Naive B cell (primary cell): ENCODE measurements around the gene CASP6. TPM values are rescaled to one million over a fixed set of nuclear protein-coding genes. Genes with fewer than 3 reads are reported as not detected.
A peak's percentile ranks its signal among the peaks of the same experiment; 100 is the strongest.

Experiments
- ATAC-seq, 2 donors: fragments of 150-1000 bp; cut with Tn5 transposase; 2 replicates each; pipeline ENCODE4 v1.10.0; 2021; ENCODE audit warnings: low read depth in 2 of 2, mild to moderate bottlenecking in 2 of 2, moderate library complexity in 2 of 2
- DNase-seq: peaks from one replicate; pipeline ENCODE4 v3.0.0; 2022
- H3K27ac Mint-ChIP-seq, 6 donors: one replicate each; pipeline ENCODE4 v1.8.0; 2020 to 2022; ENCODE audit warnings: mild to moderate bottlenecking in 6 of 6, mixed read lengths in 6 of 6, moderate library complexity in 5 of 6, inconsistent platforms in 2 of 6
- H3K27me3 Mint-ChIP-seq, 3 donors: one replicate each; pipeline ENCODE4 v1.8.0; 2021 to 2022; ENCODE audit warnings: mixed read lengths in 3 of 3, mild to moderate bottlenecking in 1 of 3
- H3K36me3 Mint-ChIP-seq, 2 donors: one replicate each; pipeline ENCODE4 v1.8.0; 2020 to 2022; ENCODE audit warnings: mixed read lengths in 2 of 2, inconsistent platforms in 1 of 2, mild to moderate bottlenecking in 1 of 2
- H3K4me1 Mint-ChIP-seq, 3 donors: one replicate each; pipeline ENCODE4 v1.8.0; 2020 to 2022; ENCODE audit warnings: mixed read lengths in 3 of 3, inconsistent platforms in 1 of 3, mild to moderate bottlenecking in 1 of 3, moderate library complexity in 1 of 3
- H3K4me3 Mint-ChIP-seq, 8 donors: one replicate each; pipeline ENCODE4 v1.8.0; 2020 to 2022; ENCODE audit warnings: mild to moderate bottlenecking in 8 of 8, mixed read lengths in 8 of 8, moderate library complexity in 8 of 8, inconsistent platforms in 2 of 8
- H3K9me3 Mint-ChIP-seq, 7 donors: one replicate each; pipeline ENCODE4 v1.8.0; 2020 to 2022; ENCODE audit warnings: mixed read lengths in 7 of 7, mild to moderate bottlenecking in 5 of 7, inconsistent platforms in 2 of 7, moderate library complexity in 1 of 7
- polyA plus RNA-seq, 6 donors: library from polyadenylated mRNA; unstranded; fragments of 300-500 nt; fragmentation: Illumina TruSeq; gene quantifications; one replicate each; pipeline ENCODE4 v1.2.3, GENCODE V29; 2021; ENCODE audit warnings: low read depth in 6 of 6

The CASP6 gene
- polyA plus RNA-seq, 6 donors from 2014 or later = 7.4 to 20.4 (median 16.0) TPM

- DNase-seq = no peak
- no peaks in the 10 kb centered on the region for H3K36me3 Mint-ChIP-seq
- ATAC-seq = no peak
These were observed 27.6 kb upstream of the CASP6 start for GRCh38 chr4:109730619-109731545.

GRCh38 chr4:109729718-109730618, 26.7 kb upstream of the CASP6 start, which contains the start of gene PLA2G12A:
Gene PLA2G12A, minus strand, starts transcription at chr4:109730070. Its CDS starts 261 bp downstream, at chr4:109729809.
- peak; percentile 85 to 88 for ATAC-seq
- peak within 1 kb of the TSS; percentile 84 to 96 (median 90) for H3K27ac Mint-ChIP-seq

More at GRCh38 chr4:109730619-109731545, 27.6 kb upstream of the CASP6 start:
- Mint-ChIP-seq H3K4me3 (peak overlapping the region; percentile 80 to 94 (median 90)), H3K4me1 (peaks cover 5 to 19% (median 9%) of the 10 kb centered on the region in 3 donors), H3K27ac (peak overlapping the region in 4 of 6 donors; percentile 4 to 83 (median 76)), H3K9me3 (no peaks in the 10 kb centered on the region), H3K27me3 (peaks cover 0 to 3% (median 0%) of the 10 kb centered on the region in 3 donors)

GRCh38 chr4:109729117-109729717, 26.0 kb upstream of the CASP6 start:
- Mint-ChIP-seq H3K36me3 (no peaks in the 10 kb centered on the region), H3K9me3 (no peaks in the 10 kb centered on the region), H3K4me3 (peak overlapping the region; percentile 84 to 97 (median 93)), H3K27ac (peak overlapping the region; percentile 49 to 96 (median 86)), H3K4me1 (peaks cover 5 to 19% (median 11%) of the 10 kb centered on the region in 3 donors), H3K27me3 (peaks cover 0 to 3% (median 0%) of the 10 kb centered on the region in 3 donors)
- ATAC-seq = no peak
- DNase-seq = no peak

More at GRCh38 chr4:109729718-109730618, 26.7 kb upstream of the CASP6 start, which contains the start of gene PLA2G12A:
- Mint-ChIP-seq H3K27me3 (peaks cover 0 to 3% (median 0%) of the 10 kb centered on the region in 3 donors), H3K4me1 (peaks cover 5 to 19% (median 9%) of the 10 kb centered on the region in 3 donors), H3K9me3 (no peaks in the 10 kb centered on the region), H3K4me3 (peak within 1 kb of the TSS; percentile 84 to 97 (median 94)), H3K36me3 (no peaks in the 10 kb centered on the region)
- DNase-seq = peak; percentile 82

GRCh38 chr4:109728385-109728784, 25.1 kb upstream of the CASP6 start:
- Mint-ChIP-seq H3K4me1 (peaks cover 7 to 25% (median 11%) of the 10 kb centered on the region in 3 donors), H3K27ac (peak overlapping the region in 1 of 6 donors; percentile 56), H3K9me3 (no peaks in the 10 kb centered on the region), H3K4me3 (peak overlapping the region in 3 of 8 donors; percentile 84 to 93 (median 88)), H3K27me3 (peaks cover 0 to 1% (median 0%) of the 10 kb centered on the region in 3 donors), H3K36me3 (no peaks in the 10 kb centered on the region)
- DNase-seq = no peak
- ATAC-seq = no peak

GRCh38 chr4:109723110-109723509, 19.9 kb upstream of the CASP6 start:
- DNase-seq (no peak), ATAC-seq (peak; percentile 77 to 87)
- Mint-ChIP-seq H3K4me3 (peak overlapping the region in 2 of 8 donors; percentile 0 to 21), H3K9me3 (no peaks in the 10 kb centered on the region), H3K36me3 (no peaks in the 10 kb centered on the region), H3K27ac (peak overlapping the region in 3 of 6 donors; percentile 5 to 76 (median 61)), H3K27me3 (no peaks in the 10 kb centered on the region), H3K4me1 (peaks cover 7 to 20% (median 16%) of the 10 kb centered on the region in 3 donors)

GRCh38 chr4:109722357-109722756, 19.1 kb upstream of the CASP6 start:
- H3K4me3 Mint-ChIP-seq = no peak overlapping the region
- H3K36me3 Mint-ChIP-seq = peaks cover 0 to 1% of the 10 kb centered on the region in 2 donors
- H3K9me3 Mint-ChIP-seq = no peaks in the 10 kb centered on the region
- no peaks in the 10 kb centered on the region for H3K27me3 Mint-ChIP-seq
- peaks cover 3 to 20% (median 16%) of the 10 kb centered on the region in 3 donors for H3K4me1 Mint-ChIP-seq
- DNase-seq (no peak), ATAC-seq (no peak)
- peak overlapping the region in 2 of 6 donors; percentile 75 to 76 for H3K27ac Mint-ChIP-seq

- peaks cover 3 to 20% (median 16%) of the 10 kb centered on the region in 3 donors for H3K4me1 Mint-ChIP-seq
These were observed 17.8 kb upstream of the CASP6 start for GRCh38 chr4:109721033-109721432.

GRCh38 chr4:109719604-109720003, 16.4 kb upstream of the CASP6 start:
- no peaks in the 10 kb centered on the region for H3K27me3 Mint-ChIP-seq
- peaks cover 0 to 16% of the 10 kb centered on the region in 2 donors for H3K36me3 Mint-ChIP-seq
- H3K9me3 Mint-ChIP-seq = no peaks in the 10 kb centered on the region
- no peak overlapping the region for H3K4me3 Mint-ChIP-seq
- DNase-seq (no peak), ATAC-seq (no peak)
- peaks cover 3 to 20% (median 16%) of the 10 kb centered on the region in 3 donors for H3K4me1 Mint-ChIP-seq
- no peak overlapping the region for H3K27ac Mint-ChIP-seq

More at GRCh38 chr4:109721033-109721432, 17.8 kb upstream of the CASP6 start:
- H3K27me3 Mint-ChIP-seq = no peaks in the 10 kb centered on the region
- no peaks in the 10 kb centered on the region for H3K9me3 Mint-ChIP-seq
- H3K36me3 Mint-ChIP-seq = peaks cover 0 to 14% of the 10 kb centered on the region in 2 donors
- no peak for DNase-seq
- no peak for ATAC-seq
- no peak overlapping the region for H3K27ac Mint-ChIP-seq
- no peak overlapping the region for H3K4me3 Mint-ChIP-seq

GRCh38 chr4:109718759-109719158, 15.5 kb upstream of the CASP6 start:
- DNase-seq (no peak), ATAC-seq (no peak)
- no peak overlapping the region for H3K4me3 Mint-ChIP-seq
- H3K36me3 Mint-ChIP-seq = peaks cover 0 to 16% of the 10 kb centered on the region in 2 donors
- no peaks in the 10 kb centered on the region for H3K27me3 Mint-ChIP-seq
- H3K4me1 Mint-ChIP-seq = peaks cover 0 to 18% (median 16%) of the 10 kb centered on the region in 3 donors
- H3K9me3 Mint-ChIP-seq = no peaks in the 10 kb centered on the region
- no peak overlapping the region for H3K27ac Mint-ChIP-seq

GRCh38 chr4:109713500-109713899, 10.3 kb upstream of the CASP6 start:
- peaks cover 0 to 16% of the 10 kb centered on the region in 2 donors for H3K36me3 Mint-ChIP-seq

GRCh38 chr4:109708990-109709389, 5.7 kb upstream of the CASP6 start:
- H3K9me3 Mint-ChIP-seq = no peaks in the 10 kb centered on the region
- H3K4me3 Mint-ChIP-seq = peak overlapping the region in 1 of 8 donors; percentile 1
- H3K27me3 Mint-ChIP-seq = no peaks in the 10 kb centered on the region
- no peak for ATAC-seq
- no peak for DNase-seq
- H3K4me1 Mint-ChIP-seq = peaks cover 2 to 3% (median 2%) of the 10 kb centered on the region in 3 donors
- H3K27ac Mint-ChIP-seq = no peak overlapping the region
- H3K36me3 Mint-ChIP-seq = no peaks in the 10 kb centered on the region

More at GRCh38 chr4:109713500-109713899, 10.3 kb upstream of the CASP6 start:
- ATAC-seq (no peak), DNase-seq (no peak)
- Mint-ChIP-seq H3K27ac (no peak overlapping the region), H3K4me3 (no peak overlapping the region), H3K27me3 (no peaks in the 10 kb centered on the region), H3K4me1 (no peaks in the 10 kb centered on the region), H3K9me3 (no peaks in the 10 kb centered on the region)

GRCh38 chr4:109708435-109708834, 5.2 kb upstream of the CASP6 start:
- no peaks in the 10 kb centered on the region for H3K36me3 Mint-ChIP-seq
- H3K9me3 Mint-ChIP-seq = no peaks in the 10 kb centered on the region
- peaks cover 8% of the 10 kb centered on the region in 3 donors for H3K4me1 Mint-ChIP-seq
- DNase-seq = no peak
- no peaks in the 10 kb centered on the region for H3K27me3 Mint-ChIP-seq
- no peak for ATAC-seq
- no peak overlapping the region for H3K27ac Mint-ChIP-seq
- H3K4me3 Mint-ChIP-seq = peak overlapping the region in 1 of 8 donors; percentile 1
